IMR-90 (cell line): ENCODE data around the gene NPIPB6.
"Not testable (repeated sequence)": the region's sequence is repeated elsewhere in the genome, so short reads cannot be mapped to it uniquely, and the experiment has no call there.

Experiments used
- BHLHE40 ChIP-seq: fragments of 150-350 bp; IDR thresholded peaks from 2 replicates; pipeline ENCODE4 v1.6.1; 2016; ENCODE audit warnings: mild to moderate bottlenecking, low read depth, low read length
- CEBPB ChIP-seq: IDR thresholded peaks from 2 replicates; pipeline ENCODE4 v1.6.1; 2012; ENCODE audit warnings: low read depth, low read length, improper control_type of control experiment
- CHD1 ChIP-seq: IDR thresholded peaks from 2 replicates; pipeline ENCODE4 v1.6.1; 2012; ENCODE audit warnings: low read depth, low read length, improper control_type of control experiment
- MAFK ChIP-seq: IDR thresholded peaks from 2 replicates; pipeline ENCODE4 v1.6.1; 2012; ENCODE audit warnings: low read depth, low read length, improper control_type of control experiment
- MXI1 ChIP-seq: IDR thresholded peaks from 2 replicates; pipeline ENCODE4 v1.6.1; 2012; ENCODE audit warnings: low read depth, mild to moderate bottlenecking, low read length, moderate library complexity, borderline replicate concordance
- POLR2A ChIP-seq: IDR thresholded peaks from 2 replicates; pipeline ENCODE4 v1.6.1; 2012; ENCODE audit warnings: mild to moderate bottlenecking, low read depth, low read length
- RAD21 ChIP-seq: IDR thresholded peaks from 2 replicates; pipeline ENCODE4 v1.6.1; 2012; ENCODE audit warnings: low read length, improper control_type of control experiment
- RFX5 ChIP-seq: IDR thresholded peaks from 2 replicates; pipeline ENCODE4 v1.8.0; 2012; ENCODE audit warnings: low read depth, mild to moderate bottlenecking, low read length, moderate library complexity
- SMC3 ChIP-seq: fragments of 150-350 bp; IDR thresholded peaks from 2 replicates; pipeline ENCODE4 v1.6.1; 2016; ENCODE audit warnings: low read depth, mild to moderate bottlenecking, antibody characterized with exemption, low read length, moderate library complexity
- TF ChIP-seq, protein P1 (sequence below): conservative IDR thresholded peaks from 2 replicates; pipeline ENCODE4 v1.5.1; 2012; ENCODE audit warnings: mild to moderate bottlenecking, low read depth, low read length, improper control_type of control experiment

DNA sequence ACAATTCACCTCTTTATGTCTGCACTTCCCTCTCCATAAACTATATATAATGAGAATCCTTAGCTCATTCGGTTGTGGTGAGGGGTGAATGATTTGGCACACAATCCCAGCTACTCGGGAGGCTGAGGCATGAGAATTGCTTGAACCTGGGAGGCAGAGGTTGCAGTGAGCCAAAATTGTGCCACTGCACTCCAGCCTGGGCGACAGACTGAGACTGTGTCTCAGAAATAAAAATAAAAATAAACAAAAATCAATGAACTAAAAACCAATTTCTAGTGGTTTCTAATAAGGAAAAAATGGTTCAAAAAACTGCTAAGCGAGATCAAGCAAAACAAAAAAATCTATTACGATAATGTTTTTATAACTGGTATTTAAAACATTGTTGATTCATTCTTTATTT, at the start of gene NPIPB6:
- not testable (repeated sequence) for TF ChIP-seq RFX5, POLR2A, MXI1, MAFK, CEBPB, RAD21, BHLHE40, CHD1, SMC3
- TF ChIP-seq, protein P1, sequence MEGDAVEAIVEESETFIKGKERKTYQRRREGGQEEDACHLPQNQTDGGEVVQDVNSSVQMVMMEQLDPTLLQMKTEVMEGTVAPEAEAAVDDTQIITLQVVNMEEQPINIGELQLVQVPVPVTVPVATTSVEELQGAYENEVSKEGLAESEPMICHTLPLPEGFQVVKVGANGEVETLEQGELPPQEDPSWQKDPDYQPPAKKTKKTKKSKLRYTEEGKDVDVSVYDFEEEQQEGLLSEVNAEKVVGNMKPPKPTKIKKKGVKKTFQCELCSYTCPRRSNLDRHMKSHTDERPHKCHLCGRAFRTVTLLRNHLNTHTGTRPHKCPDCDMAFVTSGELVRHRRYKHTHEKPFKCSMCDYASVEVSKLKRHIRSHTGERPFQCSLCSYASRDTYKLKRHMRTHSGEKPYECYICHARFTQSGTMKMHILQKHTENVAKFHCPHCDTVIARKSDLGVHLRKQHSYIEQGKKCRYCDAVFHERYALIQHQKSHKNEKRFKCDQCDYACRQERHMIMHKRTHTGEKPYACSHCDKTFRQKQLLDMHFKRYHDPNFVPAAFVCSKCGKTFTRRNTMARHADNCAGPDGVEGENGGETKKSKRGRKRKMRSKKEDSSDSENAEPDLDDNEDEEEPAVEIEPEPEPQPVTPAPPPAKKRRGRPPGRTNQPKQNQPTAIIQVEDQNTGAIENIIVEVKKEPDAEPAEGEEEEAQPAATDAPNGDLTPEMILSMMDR, result not testable (repeated sequence)
